OCI-LY7 (cell line): ENCODE results near the gene CTDNEP1. TPM values are rescaled to one million over a fixed set of nuclear protein-coding genes. Genes with fewer than 3 reads are reported as not detected.

ENCODE experiments used
- BruUV-seq: library from RNA; stranded (reverse); fragments of 400-500 nt; replicated peaks from 2 replicates; lab custom pipeline; 2021; lab: Mats Ljungman, UMichigan
- CTCF ChIA-PET: fragments of 300-600 bp; sonication (Branson Sonifier 250); formaldehyde crosslinking; loops from one replicate; lab custom pipeline; 2022; ENCODE audit warnings: antibody characterized with exemption; ENCODE audit not compliant: unreplicated experiment; lab: Charles Lee
- POLR2A ChIA-PET: fragments of 300-600 bp; sonication (Branson Sonifier 250); formaldehyde crosslinking; loops from one replicate; lab custom pipeline; 2022; ENCODE audit warnings: antibody characterized with exemption; lab: Charles Lee
- DNase-seq: peaks from one replicate; pipeline ENCODE4 v3.0.0-alpha.2; 2015; ENCODE audit warnings: low spot score
- H2AFZ ChIP-seq: fragments of 200-600 bp; sonication (generic), shearing (Covaris generic); 2 replicates; pipeline ENCODE4 v1.6.1; 2014; ENCODE audit warnings: mild to moderate bottlenecking, antibody characterized with exemption, low read length, moderate library complexity
- H3K27ac ChIP-seq: fragments of 200-600 bp; sonication (generic); 2 replicates; pipeline ENCODE4 v1.5.1; 2014; ENCODE audit warnings: mixed run types, low read depth, mild to moderate bottlenecking, moderate library complexity, low read length, inconsistent platforms; ENCODE audit not compliant: poor library complexity, severe bottlenecking
- H3K36me3 ChIP-seq: fragments of 200-600 bp; sonication (generic); 2 replicates; pipeline ENCODE4 v1.6.1; 2014; ENCODE audit warnings: mild to moderate bottlenecking, antibody characterized with exemption, low read length, moderate library complexity, mixed read lengths; ENCODE audit not compliant: insufficient read depth
- H3K4me1 ChIP-seq: fragments of 200-600 bp; sonication (generic); 2 replicates; pipeline ENCODE4 v1.5.1; 2014; ENCODE audit warnings: mild to moderate bottlenecking, low read length; ENCODE audit not compliant: insufficient read depth, poor library complexity, severe bottlenecking
- H3K4me2 ChIP-seq: fragments of 200-600 bp; sonication (generic); 2 replicates; pipeline ENCODE4 v1.6.1; 2014; ENCODE audit warnings: mild to moderate bottlenecking, low read length
- H3K4me3 ChIP-seq: fragments of 200-600 bp; sonication (generic); 2 replicates; pipeline ENCODE4 v1.5.1; 2014; ENCODE audit warnings: mild to moderate bottlenecking, low read depth, low read length; ENCODE audit not compliant: poor library complexity, severe bottlenecking
- H3K79me2 ChIP-seq: fragments of 200-600 bp; sonication (generic); 2 replicates; pipeline ENCODE4 v1.6.1; 2016; ENCODE audit warnings: low read depth, mild to moderate bottlenecking, low read length, moderate library complexity, mixed read lengths; ENCODE audit not compliant: insufficient read depth
- H3K9me2 ChIP-seq: fragments of 200-600 bp; sonication (generic); 2 replicates; pipeline ENCODE4 v1.6.1; 2016; ENCODE audit warnings: mild to moderate bottlenecking, low read length, mixed read lengths; ENCODE audit not compliant: insufficient read depth
- H3K9me3 ChIP-seq: fragments of 200-600 bp; sonication (generic); 2 replicates; pipeline ENCODE4 v1.6.1; 2014; ENCODE audit warnings: mild to moderate bottlenecking, mixed run types, low read length, mixed read lengths
- H4K20me1 ChIP-seq: fragments of 200-600 bp; sonication (generic); 2 replicates; pipeline ENCODE4 v1.6.1; 2014; ENCODE audit warnings: mild to moderate bottlenecking, antibody characterized with exemption, low read length, moderate library complexity, mixed read lengths; ENCODE audit not compliant: insufficient read depth
- CTCF ChIP-seq: fragments of 200-600 bp; sonication (generic); conservative IDR thresholded peaks from 2 replicates; pipeline ENCODE4 v1.5.1; 2014; ENCODE audit warnings: mild to moderate bottlenecking, antibody characterized with exemption, low read length, moderate library complexity, mixed read lengths
- EZH2phosphoT487 ChIP-seq: fragments of 200-600 bp; sonication (generic); IDR thresholded peaks from 2 replicates; pipeline ENCODE4 v1.6.1; 2018; ENCODE audit warnings: low read depth, borderline replicate concordance, mild to moderate bottlenecking, mixed run types, antibody characterized with exemption, low read length, moderate library complexity, mixed read lengths
- intact Hi-C: fragments of 100-400 bp; cut with micrococcal nuclease; formaldehyde crosslinking; loops from one replicate; pipeline ENCODE4 v1.10.0; 2022; ENCODE audit not compliant: unreplicated experiment
- total RNA-seq, 2 experiments: library from RNA; depleted of rRNA in 1 of 2; stranded (reverse); fragments of >200 nt in 1 of 2; shearing (Covaris generic) in 1 of 2; gene quantifications; 2 replicates each; pipeline ENCODE4 v1.2.3, GENCODE V29; 2014 to 2022

CTDNEP1 gene
- total RNA-seq, 2 experiments from 2014 or later, result 52.1 to 173 TPM

DNA sequence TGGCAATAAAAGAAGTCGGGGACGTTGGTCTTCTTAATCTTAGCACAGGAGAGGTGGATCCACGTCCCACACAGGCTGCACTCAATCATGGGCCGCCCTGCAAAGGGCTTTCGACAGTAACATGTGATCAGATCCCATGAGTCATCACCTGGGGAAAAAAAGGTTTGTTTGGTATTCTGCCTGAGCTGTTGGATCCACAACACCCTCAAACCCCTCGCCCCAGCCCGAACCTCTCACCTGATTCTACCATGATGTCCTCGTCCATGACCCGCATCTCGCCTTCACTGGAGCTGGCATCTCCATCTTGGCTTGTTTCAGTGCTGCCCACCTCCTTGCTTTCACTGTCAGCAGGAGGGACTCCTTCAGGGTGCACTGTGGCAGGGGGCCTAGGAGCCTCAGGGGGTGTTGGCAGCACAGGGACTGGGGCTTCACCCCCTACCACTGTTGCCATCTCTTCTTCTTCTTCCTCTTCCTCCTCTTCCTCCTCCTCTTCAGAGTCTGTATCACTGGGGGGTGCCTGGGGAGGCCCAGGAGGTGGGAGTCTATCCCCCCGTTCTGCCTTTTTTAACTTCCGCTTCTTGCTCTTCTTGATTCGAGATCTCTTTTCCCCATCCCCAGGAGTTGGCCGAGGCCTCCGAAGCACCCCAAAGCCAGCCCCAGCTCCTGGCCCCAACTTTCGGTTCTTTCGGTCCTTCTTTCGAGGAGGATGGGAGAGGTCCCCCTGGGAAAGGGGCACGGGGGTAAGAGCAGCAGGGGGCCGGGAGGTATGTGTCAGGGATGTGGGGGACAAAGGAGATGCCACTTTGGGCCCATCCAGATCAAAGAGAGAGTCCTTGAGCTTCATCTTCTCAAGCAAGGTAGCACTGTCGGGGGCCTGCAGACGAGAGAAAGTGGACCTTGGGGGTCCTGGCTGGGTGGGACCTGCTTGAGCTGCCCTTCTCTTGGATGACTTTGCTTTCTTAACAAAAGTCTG lies 15.6 kb downstream of the CTDNEP1 start:
- peaks cover 56% of the 10 kb centered on the region for H3K36me3 ChIP-seq
- CTCF ChIA-PET, result no interaction called here
- H3K4me1 ChIP-seq, result peaks cover 53% of the 10 kb centered on the region
- no peak for DNase-seq
- peak overlapping the region; percentile 97 for H3K4me3 ChIP-seq
- BruUV-seq, result TSS peak; percentile 45
- no peaks in the 10 kb centered on the region for H3K9me2 ChIP-seq
- H3K4me2 ChIP-seq, result peak overlapping the region; percentile 98
- H4K20me1 ChIP-seq, result peaks cover 19% of the 10 kb centered on the region
- no peaks in the 10 kb centered on the region for H3K9me3 ChIP-seq
- TF ChIP-seq EZH2phosphoT487 (no peak), CTCF (no peak)
- H2AFZ ChIP-seq, result no peak overlapping the region
- H3K27ac ChIP-seq, result peak overlapping the region; percentile 65
- intact Hi-C loops, result loop anchor here (5.0 kb wide), 1 partner anchor 246 kb away; the partner anchor contains the start of genes POLR2A and SLC35G6
- H3K79me2 ChIP-seq, result peaks cover 53% of the 10 kb centered on the region
- POLR2A ChIA-PET, result no interaction called here

- BruUV-seq, result TSS peak; percentile 53
- Histone ChIP-seq H3K9me2 (no peaks in the 10 kb centered on the region), H2AFZ (peak within 1 kb of the TSS; percentile 29; the same call in 1 of the 2 replicates), H3K79me2 (peaks cover 59% of the 10 kb centered on the region), H3K4me1 (peaks cover 40% of the 10 kb centered on the region), H3K27ac (peak within 1 kb of the TSS; percentile 65), H3K36me3 (peaks cover 64% of the 10 kb centered on the region), H3K9me3 (no peaks in the 10 kb centered on the region), H4K20me1 (peaks cover 19% of the 10 kb centered on the region), H3K4me2 (peak within 1 kb of the TSS; percentile 98), H3K4me3 (peak within 1 kb of the TSS; percentile 97)
- no peak for TF ChIP-seq CTCF
- TF ChIP-seq EZH2phosphoT487, result no peak
- ChIA-PET POLR2A (no interaction called here), CTCF (interaction anchor here (0.6 to 2.4 kb wide), 2 partner anchors 13 to 792 kb away, joined by 3 to 7 read pairs; no protein-coding TSS in a partner anchor)
- intact Hi-C loops, result loop anchor here (1.0 kb wide), 1 partner anchor 13 kb away; no protein-coding TSS in a partner anchor
- peak; percentile 96 for DNase-seq
Measured at GRCh38 chr17:7234083-7234951, 17.2 kb downstream of the CTDNEP1 start, which contains the start of gene DVL2. DVL2 (minus strand) TSS chr17:7234517; CDS start chr17:7234262, 255 bp downstream.
